Stimulated activated CD4-positive, alpha-beta T cell treated with anti-CD3 and anti-CD28 coated beads, Interleukin-4, amount 100 ng/mL, for 4 hours (primary cell): ENCODE results near the gene KCNJ10.

ENCODE experiments used
- DNase-seq, 2 experiments: peaks; one replicate each; pipeline ENCODE4 v3.0.0-alpha.2; 2020

KCNJ10 gene

DNA sequence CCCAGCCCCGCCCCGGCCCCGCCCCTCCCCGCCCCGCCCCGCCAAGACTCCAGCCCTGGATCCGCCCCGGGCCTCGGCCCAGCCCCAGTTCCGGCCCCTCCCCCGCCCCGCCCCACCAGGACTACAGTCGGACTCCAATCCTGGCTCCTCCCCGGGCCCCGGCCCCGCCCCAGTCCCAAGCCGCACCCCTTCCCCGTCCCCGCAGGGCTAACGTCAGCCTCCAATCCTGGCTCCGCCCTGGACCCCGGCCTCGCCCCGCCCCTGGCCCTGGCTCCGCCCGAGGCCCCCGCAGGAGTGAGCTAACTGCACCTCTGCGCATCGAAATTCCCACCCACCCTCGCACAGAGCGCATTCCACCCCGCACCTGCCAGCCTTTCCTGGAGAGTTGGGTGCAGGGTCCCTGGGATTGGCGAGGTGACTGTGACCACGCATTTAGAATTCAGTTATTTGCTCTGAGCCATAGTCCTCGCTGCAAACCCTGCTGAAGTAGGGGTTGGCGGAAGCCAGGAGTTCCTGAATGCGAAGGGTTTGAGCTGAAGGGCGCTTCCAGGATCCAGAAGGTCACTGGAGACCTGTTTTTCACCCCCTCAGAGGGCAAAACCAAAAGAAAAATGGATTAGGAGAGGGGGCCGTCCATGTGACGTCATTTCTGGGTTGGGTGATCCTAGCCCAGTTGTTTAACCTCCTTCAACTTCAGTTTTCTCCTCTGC is 29.0 kb upstream of the KCNJ10 start:
- peak; percentile 96 to 99 for DNase-seq

DNA sequence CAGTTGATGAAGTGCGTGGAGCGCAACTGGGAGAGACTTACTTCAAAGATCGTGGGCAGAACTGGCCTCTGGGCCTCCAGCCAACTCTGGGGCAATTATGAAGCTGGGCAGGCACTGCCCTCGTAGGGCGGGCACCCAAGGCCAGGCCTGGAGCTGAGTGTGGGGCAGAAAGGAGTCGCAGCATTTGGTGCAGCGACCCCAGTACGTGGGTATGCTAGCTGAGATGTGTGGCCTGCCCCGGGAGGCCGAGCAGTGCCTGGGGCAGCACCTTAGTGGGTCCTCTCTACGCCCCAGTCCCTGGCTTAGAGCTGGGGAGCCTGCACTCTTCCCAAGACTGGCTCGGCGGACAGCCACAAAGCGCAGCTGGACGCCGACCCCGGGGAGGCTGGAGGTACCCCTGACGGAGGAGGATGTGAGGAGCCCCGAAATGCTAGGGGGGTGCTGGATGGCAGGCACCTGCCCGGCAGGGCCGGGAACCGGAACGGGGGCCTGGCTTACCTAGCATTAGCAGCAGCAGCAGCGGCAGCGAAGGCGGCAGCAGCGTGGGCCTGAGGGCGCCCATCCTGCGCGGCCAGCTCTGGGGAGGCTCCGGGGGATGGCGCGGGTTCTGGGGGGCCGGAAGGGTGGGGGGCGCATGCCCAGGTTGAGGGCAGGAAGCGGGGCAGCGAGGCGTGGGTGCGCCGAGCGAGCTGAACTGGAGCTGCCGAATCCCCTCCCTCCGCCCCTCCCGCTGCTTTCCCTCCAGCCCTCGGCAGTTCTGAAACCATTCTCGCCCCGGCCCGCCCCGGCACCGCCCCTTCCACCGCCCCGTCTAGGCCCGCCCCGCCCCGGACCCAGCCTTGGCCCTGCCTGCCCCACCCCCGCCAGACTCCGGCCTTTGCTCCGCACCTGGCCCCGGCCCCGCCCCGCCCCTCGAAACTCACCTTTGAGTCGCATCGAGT is 28.2 kb upstream of the KCNJ10 start, which contains the start of gene IGSF8:
TSS of gene IGSF8 (minus strand) at position 709 of the 941 bp plus-strand sequence. CDS start at position 562, 147 bp downstream.
- peak; percentile 87 to 94 for DNase-seq

DNA sequence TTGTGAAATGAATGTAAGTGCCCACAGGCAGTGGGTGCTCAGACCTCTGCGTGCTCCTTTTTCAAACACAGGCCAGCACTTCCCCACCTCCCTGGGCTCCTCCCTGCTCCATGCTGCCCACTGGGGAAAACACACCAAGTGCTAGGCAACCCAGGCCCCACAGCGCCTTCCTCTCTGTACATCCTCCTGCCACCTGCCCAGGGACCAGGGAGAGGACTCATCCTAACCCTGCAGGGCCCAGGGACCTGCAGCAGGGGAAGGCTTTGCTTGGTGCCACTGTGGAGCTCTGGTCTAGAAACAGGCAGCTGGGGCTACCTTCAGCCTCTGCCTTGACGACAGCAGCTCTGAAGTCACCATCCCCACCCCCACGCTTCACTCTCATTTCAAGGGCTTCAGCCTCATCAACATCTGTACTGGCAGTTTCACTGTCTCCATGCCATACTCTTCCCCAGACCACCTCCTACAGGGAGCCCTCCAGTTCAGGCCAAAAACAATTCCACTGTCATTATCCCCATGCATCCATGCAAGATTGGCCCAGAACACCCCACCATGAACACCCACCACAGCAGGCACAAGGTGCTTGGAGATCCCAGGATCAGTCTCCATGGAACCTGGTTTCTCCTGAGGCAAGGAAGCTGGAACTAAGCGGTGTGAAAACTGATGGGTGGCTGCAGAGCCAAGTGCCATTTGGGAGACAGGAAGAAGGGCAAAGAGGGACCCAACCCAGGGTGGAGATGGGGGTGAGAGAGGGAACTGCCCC is 27.4 kb upstream of the KCNJ10 start:
- peak; percentile 23 to 28 for DNase-seq

DNA sequence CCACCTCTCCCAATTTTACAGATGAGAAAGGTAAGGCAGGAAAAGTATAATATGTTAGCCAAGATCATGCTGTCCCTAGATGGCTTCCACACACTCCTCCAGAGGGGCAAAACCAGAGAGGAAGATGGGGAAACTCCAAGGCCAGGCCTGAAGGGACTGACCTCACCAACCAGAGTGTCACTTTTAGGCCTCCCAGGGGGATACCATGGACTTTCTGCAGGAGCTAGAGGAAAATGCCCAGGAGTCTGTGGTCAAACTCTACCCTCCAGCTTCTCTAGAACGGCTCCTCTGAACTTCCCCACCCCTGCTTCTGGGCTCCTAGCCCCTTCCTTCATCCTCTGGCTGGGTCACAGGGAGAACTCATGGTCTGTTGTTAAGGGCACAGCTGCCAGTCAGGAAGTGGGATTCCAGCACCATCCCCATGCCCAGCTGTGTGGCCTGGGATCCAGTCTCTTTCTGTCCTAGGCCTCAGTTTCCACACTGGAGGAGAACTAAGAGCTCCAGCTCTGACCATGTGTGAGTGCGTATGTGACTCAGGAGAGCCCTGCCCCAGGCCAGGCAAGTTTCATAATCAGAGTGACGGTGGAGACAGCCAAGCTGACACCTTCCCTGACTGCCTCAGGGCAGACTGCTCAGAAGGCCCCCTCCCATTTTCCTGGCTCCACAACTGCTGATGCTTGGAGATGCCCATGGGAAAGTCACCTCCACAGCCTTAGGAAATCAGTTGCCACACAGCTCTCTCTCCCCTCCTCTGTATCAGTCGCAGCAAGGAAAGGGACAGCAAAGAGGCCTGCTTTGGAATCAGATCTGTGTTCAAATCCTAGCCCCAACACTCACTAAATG is 26.5 kb upstream of the KCNJ10 start:
- DNase-seq = no peak

DNA sequence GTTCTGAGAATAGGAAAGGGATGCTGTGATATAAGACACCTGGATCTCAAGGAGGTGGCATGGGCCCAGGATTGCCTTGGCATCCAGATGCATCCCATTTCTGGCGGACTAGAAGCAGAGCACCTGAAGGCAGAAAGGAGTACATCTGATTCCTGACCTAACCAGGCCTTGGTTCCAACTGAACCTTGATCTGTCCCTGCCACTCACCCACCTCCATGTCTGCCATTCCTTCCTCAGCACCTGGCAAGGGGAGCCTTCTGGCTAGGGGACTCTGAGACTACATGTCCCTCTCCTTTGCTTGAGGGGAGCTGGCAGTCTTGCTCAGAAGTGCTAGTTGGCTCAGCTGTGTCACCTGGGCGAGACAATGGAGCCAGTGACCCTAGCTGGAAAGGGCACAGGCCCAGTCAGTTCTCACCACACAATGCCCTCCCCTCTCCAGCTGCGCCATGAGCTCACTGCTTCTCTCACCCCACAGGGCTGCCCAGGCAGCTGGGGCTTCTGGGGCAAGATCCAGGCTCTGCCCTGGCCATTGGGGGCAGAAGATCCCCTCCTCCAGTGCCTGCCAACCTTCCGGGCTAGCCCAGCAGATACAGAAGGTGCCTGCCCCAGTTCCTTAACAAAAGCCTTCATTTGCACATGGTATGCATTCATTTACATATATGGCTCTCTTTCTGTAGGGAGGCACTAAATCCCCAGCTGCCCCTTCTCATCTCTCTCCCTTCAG is 25.6 kb upstream of the KCNJ10 start:
- no peak for DNase-seq

DNA sequence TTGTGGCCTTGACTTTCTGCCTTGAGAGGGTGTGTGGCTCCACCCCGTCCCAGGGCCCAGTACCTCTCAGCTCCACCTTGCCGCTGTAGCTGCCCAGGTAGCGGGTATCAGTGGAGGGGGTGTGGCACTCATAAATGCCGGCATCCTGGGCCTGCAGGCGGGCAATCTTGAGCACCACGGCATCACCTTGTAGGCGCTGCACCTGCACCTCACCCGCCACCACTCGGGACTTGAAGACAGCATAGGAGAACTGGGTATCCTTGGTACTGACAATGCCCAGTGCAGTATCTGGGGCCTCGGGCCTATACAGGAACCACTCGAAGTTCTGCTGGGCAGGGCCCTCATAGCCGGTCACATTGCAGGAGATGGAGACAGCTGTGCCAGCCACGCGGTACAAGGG is 24.8 kb upstream of the KCNJ10 start:
- DNase-seq = no peak

DNA sequence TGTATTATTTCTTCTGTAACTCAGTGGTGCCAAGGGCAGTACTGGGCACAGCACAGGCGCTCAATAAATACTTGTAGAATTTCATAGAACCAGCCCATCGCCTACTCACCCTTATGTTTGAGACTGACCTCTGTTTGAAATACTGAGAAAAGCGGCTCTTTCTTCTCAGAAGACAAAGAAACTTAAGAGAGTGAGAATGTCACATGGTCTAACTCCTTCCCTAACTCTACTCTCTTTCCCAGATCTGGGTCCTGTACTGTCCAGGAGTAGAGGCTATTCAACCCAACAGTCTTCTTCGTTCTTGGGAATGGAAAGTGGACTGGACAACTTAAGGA is 24.3 kb upstream of the KCNJ10 start:
- no peak for DNase-seq

DNA sequence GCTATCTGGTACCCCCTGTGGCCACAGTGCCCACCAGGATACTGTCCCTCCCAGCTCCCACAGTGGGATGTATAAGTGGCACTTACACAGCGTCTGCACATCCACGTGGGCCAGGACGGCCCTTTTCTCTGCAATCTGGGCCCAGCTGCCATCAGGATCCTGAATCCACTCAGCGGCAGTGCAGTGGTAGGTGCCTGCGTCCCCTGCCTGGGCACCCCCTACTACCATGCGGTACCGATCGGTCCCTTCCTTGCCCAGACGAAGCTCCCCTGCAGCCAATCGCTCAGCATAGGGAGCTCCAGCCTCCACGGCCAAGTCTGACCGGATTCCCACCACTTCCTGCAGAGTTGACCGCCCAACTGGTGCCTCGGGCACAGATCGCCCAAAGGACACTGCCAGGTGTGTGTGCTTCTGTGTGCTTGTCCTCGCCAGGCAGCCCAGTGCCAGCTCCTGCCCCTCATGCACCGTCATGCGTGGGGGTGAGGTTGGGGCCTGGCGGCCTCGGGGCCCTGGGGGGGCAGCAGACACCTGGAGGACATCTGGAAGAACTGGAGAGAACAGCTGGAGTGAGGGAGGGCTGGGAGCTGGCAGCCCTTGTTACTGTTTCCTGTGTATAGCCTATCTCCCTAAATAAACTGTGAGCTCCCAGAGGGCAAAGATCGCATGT is 23.8 kb upstream of the KCNJ10 start:
- DNase-seq = no peak

DNA sequence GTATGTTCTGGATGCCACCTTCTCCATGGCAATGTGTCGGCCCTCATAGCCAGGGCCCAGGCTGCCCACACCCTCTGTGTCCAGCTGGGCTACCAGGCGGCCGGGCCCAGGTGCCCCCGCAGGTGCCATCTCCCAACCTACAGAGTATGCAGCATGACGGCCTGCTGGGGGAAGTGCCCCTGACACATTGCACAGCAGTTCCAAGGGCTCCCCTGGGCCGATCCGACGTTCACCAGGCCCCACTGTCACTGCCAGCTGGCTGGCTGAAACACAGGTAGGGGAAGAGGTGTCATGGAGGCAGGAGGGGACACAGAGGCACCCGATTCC is 23.1 kb upstream of the KCNJ10 start:
- DNase-seq = no peak

DNA sequence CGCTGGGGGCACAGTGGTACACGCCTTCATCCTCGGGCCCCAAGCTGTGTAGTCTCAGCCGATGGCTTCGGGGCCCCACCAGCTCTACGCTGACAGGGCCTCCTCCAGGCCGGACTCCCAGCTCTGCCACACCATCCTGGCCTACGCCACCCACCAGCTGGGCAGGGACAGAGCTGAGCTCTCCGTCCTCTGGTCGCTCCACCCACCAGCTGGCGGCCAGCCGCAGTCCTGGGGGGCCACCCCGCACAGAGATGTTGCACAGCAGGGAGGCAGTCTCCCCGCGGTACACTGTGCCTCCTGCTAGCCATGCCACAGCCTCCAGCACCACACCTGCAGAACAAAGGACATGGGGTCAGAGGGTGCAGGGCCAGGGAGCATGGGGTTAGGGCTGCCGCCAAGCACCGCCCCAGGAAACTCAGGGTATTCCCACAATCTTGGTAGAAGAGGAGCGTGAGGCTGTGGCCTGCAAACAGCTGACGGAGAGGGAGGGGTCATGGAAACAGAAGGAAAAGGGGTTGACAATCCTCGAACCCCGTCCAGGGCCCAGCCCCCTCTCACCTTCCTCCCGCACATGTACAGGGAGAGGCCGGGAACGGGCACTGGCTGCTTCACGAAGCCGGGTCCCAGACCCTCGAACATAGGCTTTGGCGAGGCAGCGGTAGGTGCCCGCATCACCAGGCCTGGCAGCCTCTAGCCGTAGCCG is 22.6 kb upstream of the KCNJ10 start:
- DNase-seq = no peak

DNA sequence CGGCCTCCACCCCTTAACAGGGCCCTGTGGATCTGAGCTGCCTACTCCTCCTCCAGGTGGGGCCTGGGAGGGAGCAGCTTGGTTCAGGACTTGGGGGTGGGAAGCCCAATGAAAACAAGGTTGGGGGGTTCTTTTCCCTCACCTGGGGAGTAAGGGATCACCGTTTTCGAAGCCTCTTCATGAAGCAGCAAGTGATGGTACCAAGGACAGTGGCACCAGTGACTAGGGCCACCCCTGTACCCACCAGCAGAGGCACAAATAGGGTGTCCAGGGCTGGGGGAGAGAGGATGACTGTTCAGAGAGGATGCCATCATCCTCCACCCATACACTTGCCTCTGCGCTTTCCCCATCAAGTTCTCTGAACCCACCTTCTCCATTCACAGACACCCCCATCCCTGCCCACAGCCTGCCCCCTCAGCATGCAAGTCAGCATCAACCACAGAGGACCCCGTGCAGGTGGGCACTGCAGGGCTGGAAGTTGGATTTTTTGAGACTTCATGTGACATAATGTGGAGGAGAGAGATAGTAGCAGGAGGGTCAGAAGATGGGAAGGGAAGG is 21.8 kb upstream of the KCNJ10 start:
- DNase-seq = no peak

DNA sequence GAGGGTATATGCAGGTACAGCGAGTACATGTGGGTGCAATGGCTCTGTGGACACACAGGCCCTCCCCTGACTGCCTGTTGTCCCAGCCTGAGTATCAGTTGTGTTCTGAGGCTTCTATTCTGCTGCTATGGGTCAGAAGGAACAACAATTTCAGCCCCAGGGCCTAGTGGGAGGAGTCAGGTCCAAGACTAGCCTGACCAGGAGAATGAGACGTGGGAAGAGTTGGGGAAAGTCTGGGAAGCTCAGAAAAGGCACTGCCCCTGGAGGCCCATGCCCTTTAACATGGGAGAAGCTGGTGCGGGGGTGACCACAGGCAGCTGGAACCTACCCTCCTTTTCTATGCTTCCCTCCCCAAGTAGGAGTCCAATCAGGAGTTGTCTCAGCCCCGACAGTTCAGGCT is 20.8 kb upstream of the KCNJ10 start:
- no peak for DNase-seq

DNA sequence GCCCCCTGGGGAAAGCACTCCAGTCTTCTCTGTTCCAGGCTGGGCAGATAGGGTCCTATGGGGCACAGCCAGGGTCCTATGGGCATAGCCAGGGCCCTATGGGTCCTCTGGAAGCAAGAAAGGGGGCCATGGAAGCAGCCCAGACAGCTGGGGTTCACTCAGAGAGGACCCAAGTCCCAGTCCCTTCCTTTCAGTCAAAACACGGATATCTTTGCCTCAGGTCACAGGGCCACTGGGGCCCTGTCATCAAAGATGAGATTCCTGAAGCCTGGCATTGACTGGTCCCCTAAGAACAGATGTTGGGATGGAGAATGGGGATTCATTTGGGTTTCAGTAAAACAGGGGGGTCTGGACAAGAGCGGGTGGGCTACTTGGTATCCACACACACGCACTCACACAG is 19.9 kb upstream of the KCNJ10 start:
- DNase-seq = no peak

DNA sequence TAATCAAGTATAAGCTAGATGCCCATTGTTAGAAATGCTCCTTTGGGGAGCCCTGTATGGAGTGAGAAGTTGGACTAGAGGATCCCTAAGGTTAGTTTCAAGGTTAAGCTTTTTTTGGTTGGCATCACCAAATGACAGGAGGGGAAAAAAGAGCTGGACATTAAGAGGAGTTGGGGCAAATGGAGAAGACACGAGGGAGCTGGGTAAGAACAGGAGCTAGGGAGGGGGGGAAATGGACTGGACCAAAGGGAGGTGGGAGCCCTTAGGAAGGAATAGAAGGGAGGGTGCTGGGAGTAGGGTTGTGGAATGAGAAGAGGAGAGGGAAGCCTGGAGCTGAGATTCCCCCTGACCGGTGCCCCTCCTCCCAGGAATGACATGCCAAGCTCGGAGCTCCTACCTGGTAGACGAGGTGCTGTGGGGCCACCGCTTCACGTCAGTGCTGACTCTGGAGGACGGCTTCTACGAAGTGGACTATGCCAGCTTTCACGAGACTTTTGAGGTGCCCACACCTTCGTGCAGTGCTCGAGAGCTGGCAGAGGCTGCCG is 17.2 kb upstream of the KCNJ10 start:
- no peak for DNase-seq

DNA sequence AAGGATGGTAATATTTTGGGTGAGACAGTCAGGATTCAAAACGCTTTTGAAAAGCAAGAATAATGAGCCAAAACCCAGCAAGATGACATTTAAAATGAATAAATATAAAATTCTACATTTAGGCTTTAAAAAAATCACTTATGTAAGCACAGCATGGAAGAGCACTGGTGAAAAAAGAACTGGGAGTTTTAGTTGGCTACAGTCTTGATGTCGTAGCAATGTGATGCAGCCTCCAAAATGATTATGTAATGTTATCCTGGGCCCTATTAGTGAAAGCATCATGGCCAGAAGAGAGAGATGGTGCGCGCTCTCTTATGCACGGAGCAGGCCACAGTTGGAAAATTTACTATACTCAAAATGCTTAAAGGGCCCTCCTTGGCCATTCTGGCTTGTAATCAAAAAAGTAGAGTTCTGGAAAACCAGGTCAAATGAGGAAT is 16.5 kb upstream of the KCNJ10 start:
- no peak for DNase-seq

DNA sequence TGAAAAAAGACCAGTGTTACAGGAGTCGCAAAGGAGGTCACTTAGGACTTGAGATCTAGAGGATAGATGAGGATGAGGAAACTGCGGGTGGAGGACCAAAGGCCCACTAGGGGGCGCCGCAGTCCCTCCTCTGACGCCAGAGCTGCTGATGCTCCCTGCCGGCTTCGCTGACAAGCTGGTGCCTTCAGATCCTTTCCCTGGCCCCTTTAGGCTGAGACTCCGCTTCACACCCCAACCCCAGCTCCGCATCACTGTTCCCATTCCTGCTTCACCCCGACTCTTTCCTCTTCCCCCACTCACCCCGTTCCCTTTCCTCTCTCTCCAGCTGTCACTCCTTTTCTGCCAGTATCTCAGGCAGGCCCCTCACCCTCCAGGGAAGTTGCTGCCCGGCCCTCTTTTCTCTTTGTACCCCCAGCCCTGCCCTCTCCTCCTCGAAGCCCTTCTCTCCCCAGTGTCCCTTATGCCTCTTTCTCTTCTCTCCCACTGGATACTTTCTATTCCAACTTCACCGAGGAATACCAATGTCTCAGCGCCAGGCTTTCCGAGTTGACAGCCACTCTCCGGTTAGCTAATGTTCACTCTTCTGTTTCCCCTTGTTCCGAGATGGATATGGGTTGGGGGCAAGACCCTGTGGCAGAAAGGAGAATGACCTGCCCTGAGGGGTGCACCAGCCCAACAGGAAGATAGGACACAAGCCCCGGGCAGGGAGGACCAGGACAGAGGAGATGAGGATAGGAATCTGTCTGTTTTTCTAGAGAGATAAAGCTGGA is 15.9 kb upstream of the KCNJ10 start:
- peak; percentile 65 to 73 for DNase-seq

DNA sequence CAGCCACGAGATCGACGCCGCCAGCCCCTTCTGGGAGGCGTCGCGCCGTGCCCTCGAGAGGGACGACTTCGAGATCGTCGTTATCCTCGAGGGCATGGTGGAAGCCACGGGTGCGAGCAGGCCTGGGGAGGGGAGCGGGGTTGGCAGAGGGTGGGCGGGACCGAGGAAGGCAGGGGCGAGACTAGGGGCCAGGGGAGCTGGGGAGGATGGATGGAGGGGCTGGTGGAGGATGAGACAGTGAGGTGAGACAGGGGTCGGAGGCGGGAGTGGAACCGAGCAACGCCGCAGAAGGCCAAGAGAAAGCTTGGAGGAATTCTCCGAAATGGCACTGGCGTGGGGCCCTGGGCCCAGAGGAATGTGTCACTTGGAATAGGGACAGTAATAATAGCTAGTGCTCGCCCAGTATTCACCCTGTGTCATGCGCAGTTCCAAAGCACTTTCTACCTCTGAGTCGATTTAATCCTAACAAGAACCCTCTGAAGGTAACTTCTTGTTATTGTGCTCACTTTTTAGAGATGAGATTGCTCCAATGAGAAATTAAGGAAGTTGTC is 14.9 kb upstream of the KCNJ10 start:
- DNase-seq = no peak

DNA sequence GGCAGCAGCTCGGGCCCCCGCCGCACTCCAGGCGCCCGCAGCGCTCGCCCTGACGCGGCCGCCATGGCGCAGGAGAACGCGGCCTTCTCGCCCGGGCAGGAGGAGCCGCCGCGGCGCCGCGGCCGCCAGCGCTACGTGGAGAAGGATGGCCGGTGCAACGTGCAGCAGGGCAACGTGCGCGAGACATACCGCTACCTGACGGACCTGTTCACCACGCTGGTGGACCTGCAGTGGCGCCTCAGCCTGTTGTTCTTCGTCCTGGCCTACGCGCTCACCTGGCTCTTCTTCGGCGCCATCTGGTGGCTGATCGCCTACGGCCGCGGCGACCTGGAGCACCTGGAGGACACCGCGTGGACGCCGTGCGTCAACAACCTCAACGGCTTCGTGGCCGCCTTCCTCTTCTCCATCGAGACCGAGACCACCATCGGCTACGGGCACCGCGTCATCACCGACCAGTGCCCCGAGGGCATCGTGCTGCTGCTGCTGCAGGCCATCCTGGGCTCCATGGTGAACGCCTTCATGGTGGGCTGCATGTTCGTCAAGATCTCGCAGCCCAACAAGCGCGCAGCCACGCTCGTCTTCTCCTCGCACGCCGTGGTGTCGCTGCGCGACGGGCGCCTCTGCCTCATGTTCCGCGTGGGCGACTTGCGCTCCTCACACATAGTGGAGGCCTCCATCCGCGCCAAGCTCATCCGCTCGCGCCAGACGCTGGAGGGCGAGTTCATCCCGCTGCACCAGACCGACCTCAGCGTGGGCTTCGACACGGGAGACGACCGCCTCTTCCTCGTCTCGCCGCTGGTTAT is 14.2 kb upstream of the KCNJ10 start:
- DNase-seq = peak; percentile 72 to 77
